IMR-90 (cell line): ENCODE results near the gene CNIH2. TPM values are rescaled to one million over a fixed set of nuclear protein-coding genes. Genes with fewer than 3 reads are reported as not detected.
A peak's percentile ranks its signal among the peaks of the same experiment; 100 is the strongest.

Source experiments
- ATAC-seq: fragments of 200-7000 bp; cut with Tn5 transposase; 2 replicates; pipeline ENCODE4 v1.9.1; 2020; ENCODE audit warnings: low read depth, mild to moderate bottlenecking, moderate library complexity
- BruUV-seq: library from RNA; stranded (reverse); fragments of 400-500 nt; replicated peaks from 2 replicates; lab custom pipeline; 2021; lab: Mats Ljungman, UMichigan
- CTCF ChIA-PET: fragments of 300-600 bp; formaldehyde crosslinking; extraction: SDS; loops from one replicate; lab custom pipeline; 2021; ENCODE audit warnings: antibody characterized with exemption; lab: Yijun Ruan, JAX
- POLR2A ChIA-PET: fragments of 300-600 bp; sonication (Branson Sonifier 250); formaldehyde crosslinking; loops from one replicate; lab custom pipeline; 2022; ENCODE audit warnings: antibody characterized with exemption; ENCODE audit not compliant: unreplicated experiment; lab: Charles Lee
- DNase-seq: peaks from one replicate; pipeline ENCODE4 v3.0.0; 2013
- H2AFZ ChIP-seq: replicated peaks from 2 replicates; pipeline ENCODE3; 2013; ENCODE audit warnings: low read length, mild to moderate bottlenecking; ENCODE audit not compliant: poor library complexity
- H2AK5ac ChIP-seq: 2 replicates; pipeline ENCODE4 v1.6.1; 2013; ENCODE audit warnings: low read depth, low read length, inconsistent platforms
- H2AK9ac ChIP-seq: replicated peaks from 2 replicates; pipeline ENCODE3; 2013; ENCODE audit warnings: mild to moderate bottlenecking, low read depth, low read length, moderate library complexity; ENCODE audit not compliant: poor library complexity
- H2BK120ac ChIP-seq: 2 replicates; pipeline ENCODE4 v1.6.1; 2013; ENCODE audit warnings: low read depth, low read length, inconsistent platforms
- H2BK15ac ChIP-seq: 3 replicates; pipeline ENCODE4 v1.6.1; 2013; ENCODE audit warnings: low read depth, low read length, inconsistent platforms
- H2BK20ac ChIP-seq: 2 replicates; pipeline ENCODE4 v1.6.1; 2013; ENCODE audit warnings: low read depth, mild to moderate bottlenecking, inconsistent platforms, low read length, moderate library complexity
- H2BK5ac ChIP-seq: 2 replicates; pipeline ENCODE4 v1.6.1; 2013; ENCODE audit warnings: mild to moderate bottlenecking, low read depth, low read length, inconsistent platforms; ENCODE audit not compliant: poor library complexity, severe bottlenecking
- H3K14ac ChIP-seq: replicated peaks from 2 replicates; pipeline ENCODE4 v1.6.1; 2013; ENCODE audit warnings: low read depth, low read length, inconsistent platforms
- H3K18ac ChIP-seq: 2 replicates; pipeline ENCODE4 v1.6.1; 2013; ENCODE audit warnings: low read depth, low read length, control low read depth
- H3K23ac ChIP-seq: 2 replicates; pipeline ENCODE4 v1.6.1; 2013; ENCODE audit warnings: low read depth, low read length, inconsistent platforms
- H3K27ac ChIP-seq: 2 replicates; pipeline ENCODE4 v1.5.1; 2013; ENCODE audit warnings: mild to moderate bottlenecking, control low read depth, low read length; ENCODE audit not compliant: insufficient read depth
- H3K27me3 ChIP-seq: 2 replicates; pipeline ENCODE4 v1.6.1; 2013; ENCODE audit warnings: low read length; ENCODE audit not compliant: control insufficient read depth, insufficient read depth
- H3K36me3 ChIP-seq: 2 replicates; pipeline ENCODE4 v1.6.1; 2013; ENCODE audit warnings: low read length, mixed read lengths; ENCODE audit not compliant: control insufficient read depth, insufficient read depth
- H3K4ac ChIP-seq: 2 replicates; pipeline ENCODE4 v1.6.1; 2013; ENCODE audit warnings: low read depth, low read length, inconsistent platforms
- H3K4me1 ChIP-seq: 2 replicates; pipeline ENCODE4 v1.6.1; 2013; ENCODE audit warnings: low read length, mixed read lengths; ENCODE audit not compliant: control insufficient read depth, insufficient read depth
- H3K4me2 ChIP-seq: 2 replicates; pipeline ENCODE4 v1.6.1; 2013; ENCODE audit warnings: low read depth, mild to moderate bottlenecking, control low read depth, low read length, moderate library complexity
- H3K4me3 ChIP-seq: 2 replicates; pipeline ENCODE4 v1.5.1; 2013; ENCODE audit warnings: low read depth, mild to moderate bottlenecking, control low read depth, low read length, moderate library complexity; ENCODE audit not compliant: insufficient read depth
- H3K56ac ChIP-seq: 2 replicates; pipeline ENCODE4 v1.6.1; 2013; ENCODE audit warnings: low read length, inconsistent platforms; ENCODE audit not compliant: insufficient read depth; ENCODE audit errors: extremely low read depth
- H3K79me1 ChIP-seq, 2 experiments: 2 replicates each; pipeline ENCODE4 v1.6.1; 2013; ENCODE audit warnings: low read length in 2 of 2, inconsistent platforms in 1 of 2, low read depth in 1 of 2
- H3K9ac ChIP-seq: 2 replicates; pipeline ENCODE4 v1.6.1; 2013; ENCODE audit warnings: low read depth, low read length, control low read depth
- H3K9me1 ChIP-seq: 2 replicates; pipeline ENCODE4 v1.6.1; 2013; ENCODE audit warnings: low read length, inconsistent platforms; ENCODE audit not compliant: insufficient read depth
- H3K9me3 ChIP-seq: 2 replicates; pipeline ENCODE4 v1.6.1; 2013; ENCODE audit warnings: low read length; ENCODE audit not compliant: control insufficient read depth, insufficient read depth
- H4K20me1 ChIP-seq: 2 replicates; pipeline ENCODE4 v1.6.1; 2013; ENCODE audit warnings: low read length, inconsistent platforms; ENCODE audit not compliant: insufficient read depth
- H4K5ac ChIP-seq: 2 replicates; pipeline ENCODE4 v1.6.1; 2013; ENCODE audit warnings: mild to moderate bottlenecking, low read depth, low read length, control low read depth
- H4K8ac ChIP-seq, 2 experiments: 2 replicates each; pipeline ENCODE4 v1.6.1; 2013; ENCODE audit warnings: low read depth in 2 of 2, low read length in 2 of 2, control low read depth in 1 of 2, inconsistent platforms in 1 of 2
- H4K91ac ChIP-seq: 2 replicates; pipeline ENCODE4 v1.6.1; 2013; ENCODE audit warnings: low read depth, low read length, inconsistent platforms; ENCODE audit not compliant: insufficient read depth
- MAFK ChIP-seq: IDR thresholded peaks from 2 replicates; pipeline ENCODE4 v1.6.1; 2012; ENCODE audit warnings: low read depth, low read length, improper control_type of control experiment
- RFX5 ChIP-seq: IDR thresholded peaks from 2 replicates; pipeline ENCODE4 v1.8.0; 2012; ENCODE audit warnings: low read depth, mild to moderate bottlenecking, low read length, moderate library complexity
- WGBS, 2 experiments: methylation state at CpG; one replicate each; pipeline versions ENCODE4 v1.1.5 to v1.1.7; 2013; ENCODE audit warnings: missing lambda C conversion rate in 2 of 2; ENCODE audit not compliant: insufficient read length in 1 of 2; ENCODE audit errors: extremely low coverage in 2 of 2; 5-methylcytosine and 5-hydroxymethylcytosine counted together
- dilution Hi-C: fragments of 300-500 bp; cut with HindIII; formaldehyde crosslinking; loops from one replicate; pipeline ENCODE4 v1.14.3; 2018; ENCODE audit warnings: low sequenced_read_pairs; ENCODE audit not compliant: unreplicated experiment
- in situ Hi-C: fragments of 300-500 bp; cut with MboI; formaldehyde crosslinking; loops from 3 replicates; pipeline ENCODE4 v1.14.3; 2019; ENCODE audit warnings: low sequenced_read_pairs, inconsistent platforms, mixed read lengths
- intact Hi-C: fragments of 100-400 bp; cut with micrococcal nuclease; formaldehyde crosslinking; loops from 2 replicates; pipeline ENCODE4 v1.10.0; 2022
- polyA plus RNA-seq, 3 experiments: library from polyadenylated mRNA; depleted of rRNA; stranded (reverse); fragments of >200 nt; gene quantifications; 2 replicates each; pipeline ENCODE4 v1.2.3, GENCODE V29; 2012; ENCODE audit warnings: low replicate concordance in 1 of 3
- total RNA-seq: library from RNA; depleted of rRNA; stranded (reverse); fragments of >200 nt; gene quantifications from 2 replicates; pipeline ENCODE4 v1.2.3, GENCODE V29; 2012

CNIH2 gene
- total and polyA plus RNA-seq, 2 of the 4 experiments (the other 2 are of a cell fraction) = 0.54 to 3.4 TPM

DNA sequence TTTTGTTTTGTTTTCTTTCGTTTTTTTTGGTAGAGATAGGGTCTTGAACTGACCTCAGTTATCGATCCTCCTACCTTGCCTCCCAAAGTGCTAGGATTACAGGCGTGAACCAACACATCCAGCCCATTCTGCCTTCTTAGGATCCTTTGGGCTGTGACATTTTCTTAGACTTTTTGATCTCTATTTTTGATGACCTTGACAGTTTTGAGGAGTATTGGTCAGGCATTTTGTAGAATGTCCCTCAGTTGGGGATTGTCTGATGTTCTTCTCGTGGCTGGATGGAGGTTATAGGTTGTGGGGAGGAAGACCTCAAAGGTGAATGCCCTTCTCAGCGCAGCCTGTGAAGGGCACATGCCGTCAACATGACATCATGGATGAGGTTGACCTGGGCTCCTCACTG is 29.1 kb upstream of the CNIH2 start:
- no peak overlapping the region for H3K27ac ChIP-seq
- in situ Hi-C loops = no loop called here
- no peak overlapping the region for H2AK5ac ChIP-seq
- no peak overlapping the region for H3K14ac ChIP-seq
- dilution Hi-C loops = no loop called here
- H3K4me1 ChIP-seq = no peaks in the 10 kb centered on the region
- no peak for TF ChIP-seq RFX5
- peak; percentile 80 for TF ChIP-seq MAFK
- no peak overlapping the region for H3K18ac ChIP-seq
- no peaks in the 10 kb centered on the region for H4K20me1 ChIP-seq
- H3K36me3 ChIP-seq = peaks cover 18% of the 10 kb centered on the region
- no peak overlapping the region for H2BK120ac ChIP-seq
- WGBS, 2 experiments = no CpG with 5 or more reads among the region's 6 CpGs
- H3K9ac ChIP-seq = no peak overlapping the region
- BruUV-seq = no TSS peak
- POLR2A ChIA-PET = no interaction called here
- H2BK5ac ChIP-seq = no peak overlapping the region
- CTCF ChIA-PET = no interaction called here
- H3K9me1 ChIP-seq = peaks cover 11% of the 10 kb centered on the region; the same call in 1 of the 2 replicates
- H3K4ac ChIP-seq = no peak overlapping the region
- H3K23ac ChIP-seq = no peak overlapping the region
- H3K4me3 ChIP-seq = no peak overlapping the region
- H2AFZ ChIP-seq = no peak overlapping the region
- no peak overlapping the region for H2BK15ac ChIP-seq
- no peaks in the 10 kb centered on the region for H3K9me3 ChIP-seq
- H2AK9ac ChIP-seq = no peak overlapping the region
- DNase-seq (no peak), ATAC-seq (no peak)
- H4K8ac ChIP-seq = no peak overlapping the region
- no peak overlapping the region for H3K56ac ChIP-seq
- intact Hi-C loops = no loop called here
- H3K79me1 ChIP-seq = no peaks in the 10 kb centered on the region; a peak in 1 of 4 replicates
- no peak overlapping the region for H4K5ac ChIP-seq
- H4K91ac ChIP-seq = no peak overlapping the region
- H2BK20ac ChIP-seq = no peak overlapping the region
- H3K4me2 ChIP-seq = no peak overlapping the region
- H3K27me3 ChIP-seq = no peaks in the 10 kb centered on the region
